ENCODE data around the gene FRRS1.
"Not testable (repeated sequence)": the region's sequence is repeated elsewhere in the genome, so short reads cannot be mapped to it uniquely, and the experiment has no call there.

Gene FRRS1

GRCh38 chr1:99766378-99766800 lies at the start of gene FRRS1:
TSS of gene FRRS1 (minus strand) at chr1:99766635. CDS start at chr1:99748768, 17,867 bp downstream.
- peaks cover 5% of the 10 kb centered on the region for H3K27me3 Mint-ChIP-seq
- peaks cover 6% of the 10 kb centered on the region for H3K4me1 Mint-ChIP-seq
- H3K27ac Mint-ChIP-seq: peak within 1 kb of the TSS; percentile 43
- no peaks in the 10 kb centered on the region for H3K9me3 Mint-ChIP-seq
- peaks cover 2% of the 10 kb centered on the region for H3K36me3 Mint-ChIP-seq
- H3K4me3 Mint-ChIP-seq: peak within 1 kb of the TSS; percentile 91

GRCh38 chr1:99814373-99814900 lies 48.0 kb upstream of the FRRS1 start:
- Mint-ChIP-seq H3K36me3 (no peaks in the 10 kb centered on the region), H3K4me3 (no peak overlapping the region), H3K4me1 (no peaks in the 10 kb centered on the region), H3K27me3 (peaks cover 2% of the 10 kb centered on the region), H3K9me3 (no peaks in the 10 kb centered on the region), H3K27ac (no peak overlapping the region)

DNA sequence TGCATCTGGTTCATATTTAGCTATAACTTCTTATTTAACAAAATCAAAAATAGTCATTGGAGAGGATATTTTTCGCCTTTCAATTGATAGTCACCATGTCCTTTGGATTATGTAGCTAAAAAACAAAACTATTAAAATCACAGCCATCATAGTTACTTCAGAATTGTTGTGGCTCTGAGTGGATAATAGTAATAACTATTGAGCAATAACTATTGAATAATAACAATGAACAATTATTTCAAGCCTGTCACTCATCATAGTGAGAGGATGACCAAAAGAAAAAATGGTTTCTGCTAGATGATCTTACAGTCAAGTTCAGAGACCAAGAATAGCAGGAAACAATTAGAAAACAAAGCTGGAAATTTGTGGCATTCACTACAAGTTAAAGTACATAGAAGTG lies 45.3 kb upstream of the FRRS1 start:
- Mint-ChIP-seq H3K9me3 (no peaks in the 10 kb centered on the region), H3K27ac (no peak overlapping the region), H3K4me1 (peaks cover 5% of the 10 kb centered on the region)

DNA sequence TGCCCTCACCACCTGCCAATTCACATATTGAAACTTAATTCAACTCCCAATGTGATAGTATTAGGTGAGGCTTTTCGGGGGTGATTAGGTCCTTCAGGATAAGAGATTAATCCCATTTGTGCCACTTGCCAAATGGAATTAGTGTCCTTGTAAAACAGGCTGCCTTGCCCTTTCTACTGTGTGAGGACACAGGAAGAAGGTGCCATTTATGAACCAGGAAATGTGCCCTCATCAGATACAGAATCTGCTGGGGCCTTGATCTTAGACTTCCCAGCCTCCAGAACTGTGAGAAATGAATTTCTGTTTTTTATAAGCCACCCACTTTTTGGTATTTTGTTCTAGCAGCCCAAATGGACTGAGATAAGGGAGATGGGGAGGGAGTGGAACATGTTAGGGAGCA lies 44.6 kb upstream of the FRRS1 start:
- Mint-ChIP-seq H3K27me3 (peaks cover 6% of the 10 kb centered on the region), H3K9me3 (no peaks in the 10 kb centered on the region)

More for the DNA sequence above, 45.3 kb upstream of the FRRS1 start:
- Mint-ChIP-seq H3K36me3 (no peaks in the 10 kb centered on the region), H3K4me3 (no peak overlapping the region), H3K27me3 (peaks cover 8% of the 10 kb centered on the region)

GRCh38 chr1:99808391-99809115 lies 42.1 kb upstream of the FRRS1 start:
- Mint-ChIP-seq H3K27me3 (peaks cover 5% of the 10 kb centered on the region), H3K27ac (no peak overlapping the region), H3K4me1 (peaks cover 5% of the 10 kb centered on the region), H3K9me3 (no peaks in the 10 kb centered on the region), H3K36me3 (no peaks in the 10 kb centered on the region), H3K4me3 (no peak overlapping the region)

More for the DNA sequence above, 44.6 kb upstream of the FRRS1 start:
- H3K4me1 Mint-ChIP-seq: peaks cover 5% of the 10 kb centered on the region
- H3K4me3 Mint-ChIP-seq: no peak overlapping the region
- no peaks in the 10 kb centered on the region for H3K36me3 Mint-ChIP-seq
- no peak overlapping the region for H3K27ac Mint-ChIP-seq

- H3K27ac Mint-ChIP-seq: no peak overlapping the region
- no peak overlapping the region for H3K4me3 Mint-ChIP-seq
- peaks cover 7% of the 10 kb centered on the region for H3K27me3 Mint-ChIP-seq
- H3K36me3 Mint-ChIP-seq: no peaks in the 10 kb centered on the region
- no peaks in the 10 kb centered on the region for H3K9me3 Mint-ChIP-seq
- H3K4me1 Mint-ChIP-seq: peaks cover 5% of the 10 kb centered on the region
Observed at GRCh38 chr1:99806882-99807281, 40.4 kb upstream of the FRRS1 start.

GRCh38 chr1:99801584-99801983 lies 35.1 kb upstream of the FRRS1 start:
- H3K27ac Mint-ChIP-seq: no peak overlapping the region
- H3K9me3 Mint-ChIP-seq: no peaks in the 10 kb centered on the region
- no peaks in the 10 kb centered on the region for H3K36me3 Mint-ChIP-seq
- H3K27me3 Mint-ChIP-seq: peaks cover 8% of the 10 kb centered on the region
- H3K4me3 Mint-ChIP-seq: no peak overlapping the region
- no peaks in the 10 kb centered on the region for H3K4me1 Mint-ChIP-seq

GRCh38 chr1:99793861-99794260 lies 27.4 kb upstream of the FRRS1 start:
- not testable (repeated sequence) for H3K4me1 Mint-ChIP-seq, H3K27me3 Mint-ChIP-seq, H3K4me3 Mint-ChIP-seq, H3K9me3 Mint-ChIP-seq, H3K36me3 Mint-ChIP-seq, H3K27ac Mint-ChIP-seq

DNA sequence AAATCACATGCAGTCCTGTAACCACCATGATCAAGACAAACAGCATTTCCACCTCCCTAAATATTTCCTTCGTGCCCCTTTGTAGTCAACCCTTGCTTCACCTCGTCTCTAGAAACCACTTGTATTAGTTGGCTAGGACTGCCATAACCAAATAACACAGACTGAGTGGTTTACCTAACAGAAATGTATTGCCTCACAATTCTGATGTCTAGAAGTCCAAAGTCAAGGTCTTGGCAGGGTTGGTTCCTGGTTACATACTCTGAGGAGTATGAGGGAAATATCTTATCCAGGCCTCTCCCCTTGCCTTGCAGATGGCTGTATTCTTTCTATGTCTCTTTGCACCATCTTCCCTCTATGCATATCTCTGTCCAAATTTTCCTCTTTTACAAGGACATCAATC lies 23.3 kb upstream of the FRRS1 start:
- H3K27ac Mint-ChIP-seq: no peak overlapping the region
- H3K27me3 Mint-ChIP-seq: peaks cover 14% of the 10 kb centered on the region
- no peak overlapping the region for H3K4me3 Mint-ChIP-seq
- peaks cover 7% of the 10 kb centered on the region for H3K4me1 Mint-ChIP-seq
- no peaks in the 10 kb centered on the region for H3K9me3 Mint-ChIP-seq
- peaks cover 1% of the 10 kb centered on the region for H3K36me3 Mint-ChIP-seq

- H3K4me3 Mint-ChIP-seq: no peak overlapping the region
- H3K4me1 Mint-ChIP-seq: peaks cover 14% of the 10 kb centered on the region
- H3K27ac Mint-ChIP-seq: no peak overlapping the region
- H3K9me3 Mint-ChIP-seq: no peaks in the 10 kb centered on the region
- H3K27me3 Mint-ChIP-seq: peaks cover 15% of the 10 kb centered on the region
- peaks cover 1% of the 10 kb centered on the region for H3K36me3 Mint-ChIP-seq
Observed at GRCh38 chr1:99788896-99789295, 22.5 kb upstream of the FRRS1 start.

GRCh38 chr1:99786751-99787501 lies 20.5 kb upstream of the FRRS1 start:
- H3K4me3 Mint-ChIP-seq: no peak overlapping the region
- peaks cover 23% of the 10 kb centered on the region for H3K27me3 Mint-ChIP-seq
- H3K4me1 Mint-ChIP-seq: peaks cover 14% of the 10 kb centered on the region
- no peaks in the 10 kb centered on the region for H3K36me3 Mint-ChIP-seq
- no peak overlapping the region for H3K27ac Mint-ChIP-seq
- H3K9me3 Mint-ChIP-seq: no peaks in the 10 kb centered on the region

DNA sequence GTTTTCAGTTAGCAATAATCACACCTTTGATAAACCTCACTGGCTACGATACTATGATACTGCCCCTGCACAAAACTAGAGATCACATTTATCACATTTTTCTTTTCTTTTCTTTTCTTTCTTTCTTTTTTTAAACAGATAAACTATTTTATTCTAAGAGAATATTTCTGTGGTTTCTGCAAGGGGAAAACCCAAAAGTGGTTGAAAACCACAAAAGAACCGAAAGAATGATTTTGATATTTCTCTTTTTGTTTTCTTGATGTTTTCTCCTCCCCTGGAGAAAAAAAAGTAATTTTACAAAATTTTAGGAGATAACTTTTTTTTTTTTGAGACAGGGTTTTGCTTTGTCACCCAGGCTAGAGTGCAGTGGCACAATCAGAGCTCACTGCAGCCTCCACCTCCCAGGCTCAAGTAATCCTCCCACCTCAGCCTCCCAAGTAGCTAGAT lies 18.4 kb upstream of the FRRS1 start:
- Mint-ChIP-seq H3K4me3 (no peak overlapping the region), H3K27ac (no peak overlapping the region), H3K9me3 (no peaks in the 10 kb centered on the region), H3K4me1 (peaks cover 14% of the 10 kb centered on the region), H3K27me3 (peaks cover 22% of the 10 kb centered on the region), H3K36me3 (no peaks in the 10 kb centered on the region)

- no peak overlapping the region for H3K27ac Mint-ChIP-seq
- peaks cover 23% of the 10 kb centered on the region for H3K27me3 Mint-ChIP-seq
- peaks cover 14% of the 10 kb centered on the region for H3K4me1 Mint-ChIP-seq
- no peaks in the 10 kb centered on the region for H3K36me3 Mint-ChIP-seq
- no peak overlapping the region for H3K4me3 Mint-ChIP-seq
- H3K9me3 Mint-ChIP-seq: no peaks in the 10 kb centered on the region
Observed at GRCh38 chr1:99784143-99784542, 17.7 kb upstream of the FRRS1 start.

DNA sequence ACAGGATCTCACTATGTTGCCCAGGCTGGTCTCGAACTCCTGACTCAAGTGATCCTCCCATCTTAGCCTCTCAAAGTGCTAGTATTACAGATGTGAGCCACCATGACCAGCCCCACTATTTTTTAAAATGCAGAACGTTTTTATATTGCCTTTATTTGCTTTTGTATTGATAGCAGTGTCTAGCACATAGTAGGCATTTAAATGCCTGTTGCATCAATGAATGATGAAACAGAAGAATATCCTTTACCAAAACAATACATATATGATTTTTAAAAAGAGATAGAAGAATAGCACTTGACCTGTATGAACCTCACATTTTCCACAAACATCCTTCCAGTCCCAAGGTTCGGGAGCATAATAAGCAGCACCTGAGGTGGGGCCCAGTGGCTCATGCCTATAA lies 16.5 kb upstream of the FRRS1 start:
- Mint-ChIP-seq H3K9me3 (no peaks in the 10 kb centered on the region), H3K36me3 (no peaks in the 10 kb centered on the region), H3K27ac (no peak overlapping the region), H3K27me3 (peaks cover 19% of the 10 kb centered on the region), H3K4me3 (no peak overlapping the region), H3K4me1 (peaks cover 14% of the 10 kb centered on the region)

DNA sequence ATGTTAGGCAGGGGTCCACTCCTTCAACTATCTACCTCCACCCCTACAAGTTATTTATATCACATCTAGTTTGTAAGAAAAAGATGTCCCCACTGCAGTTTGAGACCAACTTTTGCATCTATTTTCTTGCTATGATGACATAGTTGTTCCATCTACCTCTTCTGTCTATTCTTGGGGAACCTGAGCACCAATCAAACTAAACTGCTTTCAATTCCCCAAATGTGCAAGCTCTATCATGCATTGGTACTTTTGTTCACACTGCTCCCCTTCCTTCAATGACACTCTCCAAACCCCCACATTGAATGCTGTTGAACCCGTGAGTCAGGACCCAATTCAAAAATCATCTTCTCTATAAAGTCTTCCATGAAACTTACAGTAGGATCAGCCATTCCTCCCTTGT lies 16.0 kb upstream of the FRRS1 start:
- H3K27me3 Mint-ChIP-seq: peaks cover 18% of the 10 kb centered on the region
- H3K4me1 Mint-ChIP-seq: peaks cover 14% of the 10 kb centered on the region
- H3K4me3 Mint-ChIP-seq: no peak overlapping the region
- peak overlapping the region; percentile 2 for H3K27ac Mint-ChIP-seq
- H3K36me3 Mint-ChIP-seq: no peaks in the 10 kb centered on the region
- H3K9me3 Mint-ChIP-seq: no peaks in the 10 kb centered on the region

DNA sequence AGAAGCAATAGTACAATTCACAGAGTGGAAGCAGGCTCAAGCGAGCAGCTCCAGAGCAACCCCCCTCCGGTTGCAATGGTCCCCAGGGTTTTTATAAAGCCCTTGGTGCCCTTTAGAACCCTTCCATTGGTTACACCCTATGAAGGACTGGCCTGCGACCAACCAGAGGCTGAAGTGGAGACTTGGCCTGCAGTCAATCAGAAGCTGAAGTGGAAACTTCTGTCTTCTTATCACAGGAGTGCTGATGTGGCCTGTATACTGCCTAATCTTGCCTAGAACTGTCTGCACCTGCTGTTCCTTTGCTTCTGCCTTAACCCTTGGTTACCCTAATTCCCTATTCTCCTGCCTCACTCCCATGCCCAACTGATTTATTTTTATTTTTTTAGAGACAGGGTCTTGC lies 15.4 kb upstream of the FRRS1 start:
- Mint-ChIP-seq H3K27me3 (peaks cover 18% of the 10 kb centered on the region), H3K36me3 (no peaks in the 10 kb centered on the region), H3K27ac (no peak overlapping the region), H3K4me3 (no peak overlapping the region), H3K9me3 (no peaks in the 10 kb centered on the region), H3K4me1 (peaks cover 14% of the 10 kb centered on the region)
